ENCODE measurements around the gene TACSTD2.

The TACSTD2 gene

DNA sequence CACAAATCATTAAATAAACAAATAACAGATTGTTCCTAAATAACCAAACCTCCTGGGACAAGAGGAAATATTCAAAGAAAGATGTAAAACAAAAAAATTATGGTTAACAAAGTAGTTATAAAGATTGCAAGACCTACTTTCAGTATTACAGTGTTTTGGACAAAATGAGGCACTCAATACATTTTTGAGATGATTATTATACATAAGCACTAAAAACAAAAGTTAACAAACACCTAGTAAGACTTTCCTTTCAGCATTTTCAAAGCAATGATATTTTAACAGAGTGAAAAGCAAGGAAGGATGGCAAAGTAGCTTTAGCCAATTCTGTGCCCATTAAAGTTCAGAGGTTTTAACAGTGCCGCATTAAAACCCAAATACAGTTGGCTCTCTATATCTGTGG lies 47.8 kb downstream of the TACSTD2 start:
- DNase-seq (ENCODE audit: extremely low spot score): no peak
- TF ChIP-seq FOXK2 (IDR thresholded peaks at IDR 0.05): no peak
- no peak for TF ChIP-seq SUZ12 (IDR thresholded peaks at IDR 0.05)
- TF ChIP-seq TARDBP (IDR thresholded peaks at IDR 0.05): no peak
- no peak for TF ChIP-seq ELF4 (IDR thresholded peaks at IDR 0.05)
- no peak for TF ChIP-seq FOXA1 (IDR thresholded peaks at IDR 0.05)
- TF ChIP-seq ARNT (IDR thresholded peaks at IDR 0.05): no peak
- no peak for TF ChIP-seq LEF1 (IDR thresholded peaks at IDR 0.05; ENCODE audit: borderline replicate concordance)
- TF ChIP-seq HDGF (IDR thresholded peaks at IDR 0.05; ENCODE audit: borderline replicate concordance): no peak
- TF ChIP-seq BHLHE40 (IDR thresholded peaks at IDR 0.05; ENCODE audit: borderline replicate concordance): no peak
- TF ChIP-seq FOXM1 (IDR thresholded peaks at IDR 0.05; ENCODE audit: borderline replicate concordance): no peak
- no peak for TF ChIP-seq ZNF384 (IDR thresholded peaks at IDR 0.05)
- TF ChIP-seq SP1 (IDR thresholded peaks at IDR 0.05): no peak
- no peak for TF ChIP-seq CTBP1 (IDR thresholded peaks at IDR 0.05; ENCODE audit: borderline replicate concordance)
- TF ChIP-seq L3MBTL2 (conservative IDR thresholded peaks at IDR 0.05): no peak
- TF ChIP-seq NFRKB (IDR thresholded peaks at IDR 0.05): no peak
- TF ChIP-seq, protein P1, sequence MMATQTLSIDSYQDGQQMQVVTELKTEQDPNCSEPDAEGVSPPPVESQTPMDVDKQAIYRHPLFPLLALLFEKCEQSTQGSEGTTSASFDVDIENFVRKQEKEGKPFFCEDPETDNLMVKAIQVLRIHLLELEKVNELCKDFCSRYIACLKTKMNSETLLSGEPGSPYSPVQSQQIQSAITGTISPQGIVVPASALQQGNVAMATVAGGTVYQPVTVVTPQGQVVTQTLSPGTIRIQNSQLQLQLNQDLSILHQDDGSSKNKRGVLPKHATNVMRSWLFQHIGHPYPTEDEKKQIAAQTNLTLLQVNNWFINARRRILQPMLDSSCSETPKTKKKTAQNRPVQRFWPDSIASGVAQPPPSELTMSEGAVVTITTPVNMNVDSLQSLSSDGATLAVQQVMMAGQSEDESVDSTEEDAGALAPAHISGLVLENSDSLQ (IDR thresholded peaks at IDR 0.05): no peak
- ChIA-PET POLR2A (no interaction called here), CTCF (no interaction called here)

DNA sequence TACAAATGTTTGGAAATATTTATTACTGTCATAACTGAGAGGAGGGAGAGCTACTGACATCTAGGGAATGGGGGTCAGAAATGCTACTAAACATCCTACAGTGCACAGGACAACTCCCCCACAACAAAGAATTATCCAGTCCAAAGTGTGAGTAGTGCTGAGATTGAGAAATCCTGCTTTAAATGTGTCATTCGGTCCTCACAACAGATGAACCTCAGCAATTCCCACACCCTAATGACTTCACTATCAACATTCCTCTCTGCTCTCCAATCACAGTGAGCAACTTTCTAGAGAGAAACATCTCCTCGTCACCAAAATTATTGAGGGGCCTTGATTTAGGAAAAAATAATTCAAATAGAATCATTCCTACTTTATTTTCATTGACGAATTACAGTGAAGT lies 48.5 kb downstream of the TACSTD2 start:
- ChIA-PET POLR2A (no interaction called here), CTCF (no interaction called here)
- DNase-seq (ENCODE audit: extremely low spot score): no peak
- TF ChIP-seq ARNT (IDR thresholded peaks at IDR 0.05) (no peak), L3MBTL2 (conservative IDR thresholded peaks at IDR 0.05) (no peak), CTBP1 (IDR thresholded peaks at IDR 0.05; ENCODE audit: borderline replicate concordance) (no peak), NFRKB (IDR thresholded peaks at IDR 0.05) (no peak), FOXM1 (IDR thresholded peaks at IDR 0.05; ENCODE audit: borderline replicate concordance) (no peak), TARDBP (IDR thresholded peaks at IDR 0.05) (no peak), FOXA1 (IDR thresholded peaks at IDR 0.05) (no peak), LEF1 (IDR thresholded peaks at IDR 0.05; ENCODE audit: borderline replicate concordance) (no peak), SUZ12 (IDR thresholded peaks at IDR 0.05) (no peak)
- TF ChIP-seq, protein P1 (IDR thresholded peaks at IDR 0.05): no peak

All from HEK293T (cell line).